IPS-18c (cell line): ENCODE results near the gene SAFB2.
"Not testable (repeated sequence)": the region's sequence is repeated elsewhere in the genome, so short reads cannot be mapped to it uniquely, and the experiment has no call there.

Experiments used
- H3K4me3 ChIP-seq: 2 replicates; pipeline ENCODE4 v1.7.0; 2013; ENCODE audit warnings: low read depth, mild to moderate bottlenecking, low read length, moderate library complexity; ENCODE audit not compliant: insufficient read depth
- H3K9me3 ChIP-seq: one replicate; pipeline ENCODE4 v1.6.1; 2013; ENCODE audit warnings: mild to moderate bottlenecking, low read length, moderate library complexity; ENCODE audit not compliant: control insufficient read depth, insufficient read depth

The SAFB2 gene

DNA sequence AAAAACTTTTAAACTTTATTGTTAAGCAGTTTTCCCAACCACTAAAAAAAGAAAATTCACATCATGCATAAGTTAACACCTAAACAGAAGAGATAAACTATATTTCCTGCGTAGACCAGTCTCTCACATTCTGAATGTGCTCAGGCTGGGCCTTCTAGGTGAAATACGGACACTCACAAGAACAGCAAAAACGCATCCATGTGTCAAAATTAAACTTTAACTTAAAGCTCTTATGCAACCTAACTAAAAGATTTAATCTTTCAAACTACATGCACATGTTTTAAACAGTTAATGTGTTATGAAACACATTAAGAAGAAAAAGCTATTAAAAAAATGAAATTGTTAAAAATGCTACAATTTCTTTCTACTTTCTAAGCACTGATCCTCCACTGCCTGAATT lies 2.6 kb downstream of the SAFB2 start:
- Histone ChIP-seq H3K9me3 (peaks cover 2% of the 10 kb centered on the region), H3K4me3 (no peak overlapping the region)

DNA sequence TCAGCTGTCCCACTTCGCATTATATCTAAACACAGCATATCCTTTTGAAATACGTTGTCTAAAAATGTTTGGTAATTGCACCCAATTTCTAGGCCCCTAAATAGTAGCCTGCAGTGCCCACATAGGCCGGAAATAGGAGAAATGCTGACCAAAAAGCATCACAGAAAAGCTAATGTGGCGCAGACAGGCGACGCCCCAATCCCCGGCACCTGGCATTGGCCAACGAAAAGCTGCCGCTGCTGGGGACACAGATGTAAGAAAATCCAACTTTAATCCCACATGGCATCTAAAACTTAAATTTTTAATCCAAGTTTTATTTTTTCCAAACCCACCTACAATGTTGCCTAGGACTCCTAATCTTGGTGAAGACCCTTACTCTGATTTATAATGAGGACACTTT lies 4.0 kb downstream of the SAFB2 start:
- Histone ChIP-seq H3K9me3 (peaks cover 2% of the 10 kb centered on the region), H3K4me3 (no peak overlapping the region)

DNA sequence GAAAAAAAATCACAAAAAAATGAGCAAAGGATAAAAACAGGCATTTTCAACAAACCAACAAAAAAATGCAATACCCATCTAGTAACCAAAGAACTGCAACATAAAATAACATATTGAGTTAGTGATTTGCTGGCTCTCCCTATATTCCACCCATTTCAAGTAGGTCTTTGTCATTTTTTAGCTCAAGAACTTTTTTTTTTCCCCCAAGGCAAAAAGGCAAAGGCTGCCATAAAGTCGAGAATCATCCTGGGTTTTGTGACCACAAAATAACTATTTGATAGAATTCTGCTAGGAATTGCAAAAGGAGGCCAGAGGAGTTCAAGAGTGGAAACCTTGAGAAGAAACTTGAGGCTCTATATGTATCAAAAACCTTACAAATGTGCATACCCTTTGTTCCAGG lies 5.5 kb downstream of the SAFB2 start:
- Histone ChIP-seq H3K9me3 (peaks cover under 1% of the 10 kb centered on the region), H3K4me3 (no peak overlapping the region)

DNA sequence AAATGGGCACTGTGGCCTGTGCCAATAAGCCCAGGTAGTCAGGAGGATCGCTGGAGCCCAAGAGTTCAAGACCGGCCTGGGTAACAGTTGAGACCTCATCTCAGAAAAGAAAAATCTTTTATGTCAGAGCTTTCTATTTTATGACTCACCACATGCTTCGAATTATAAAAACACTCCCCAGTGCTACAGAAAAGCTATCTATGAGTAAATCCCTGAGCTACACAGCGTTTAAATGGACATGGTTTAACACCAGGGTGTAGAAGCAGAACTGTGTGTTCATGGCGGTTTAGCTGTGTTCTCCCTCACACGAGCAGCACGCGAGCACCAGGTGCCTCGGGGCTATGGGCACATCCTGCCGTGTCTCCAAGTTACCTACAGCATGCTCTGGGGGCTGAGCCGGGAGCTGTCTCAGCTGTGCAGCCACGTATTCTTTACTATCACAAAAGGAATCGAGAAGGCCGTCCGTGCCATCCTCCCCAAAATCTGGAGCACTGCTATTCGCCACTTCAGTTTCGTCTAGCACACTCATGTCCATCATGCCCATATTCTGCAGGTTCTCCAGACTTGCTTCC lies 6.7 kb downstream of the SAFB2 start:
- Histone ChIP-seq H3K4me3 (no peak overlapping the region), H3K9me3 (no peaks in the 10 kb centered on the region)

DNA sequence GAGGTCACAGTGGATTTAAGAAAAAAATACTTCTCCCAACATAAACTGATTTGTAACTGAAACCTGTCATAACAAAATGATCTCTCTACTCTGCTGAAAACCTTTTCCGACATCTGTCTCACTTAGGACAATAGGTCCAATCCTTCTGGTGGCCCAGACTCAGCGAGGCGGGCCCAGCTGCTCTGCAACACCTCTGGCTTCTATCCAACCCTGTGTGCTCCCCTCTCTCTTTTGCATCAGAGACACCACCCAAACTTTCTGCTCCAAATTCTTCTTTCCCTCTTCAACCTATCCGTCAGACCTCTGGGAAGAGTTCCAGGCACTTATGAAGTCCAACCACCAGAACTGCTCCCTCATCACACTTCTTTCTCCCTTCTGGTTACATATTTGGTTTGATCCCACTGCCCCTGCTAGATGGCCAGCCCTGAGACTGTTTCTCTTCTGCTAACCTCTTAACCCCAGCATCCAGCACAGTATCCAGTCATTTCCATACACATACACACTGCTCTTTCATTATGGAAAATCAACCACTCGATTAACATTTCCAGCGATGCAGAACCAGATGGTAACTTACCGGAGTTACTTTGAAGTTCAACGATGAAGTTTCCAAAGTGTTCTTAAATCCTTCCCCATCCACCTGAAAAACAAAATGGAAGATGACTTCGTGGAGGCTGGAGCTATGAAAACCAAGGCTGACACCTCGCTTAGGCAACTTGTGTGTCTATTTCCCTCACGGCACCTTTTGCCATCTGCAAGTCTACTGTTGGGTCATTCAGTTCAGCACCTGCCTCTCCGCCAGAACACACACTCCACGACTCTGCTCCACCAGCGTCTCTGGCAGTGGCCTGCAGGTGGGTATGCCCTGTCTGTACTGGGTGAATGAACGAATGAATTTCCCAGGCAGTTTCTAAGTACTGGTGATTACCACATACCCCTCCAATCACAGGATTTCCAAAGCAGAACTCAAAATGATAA lies 9.4 kb downstream of the SAFB2 start:
- no peaks in the 10 kb centered on the region for H3K9me3 ChIP-seq

DNA sequence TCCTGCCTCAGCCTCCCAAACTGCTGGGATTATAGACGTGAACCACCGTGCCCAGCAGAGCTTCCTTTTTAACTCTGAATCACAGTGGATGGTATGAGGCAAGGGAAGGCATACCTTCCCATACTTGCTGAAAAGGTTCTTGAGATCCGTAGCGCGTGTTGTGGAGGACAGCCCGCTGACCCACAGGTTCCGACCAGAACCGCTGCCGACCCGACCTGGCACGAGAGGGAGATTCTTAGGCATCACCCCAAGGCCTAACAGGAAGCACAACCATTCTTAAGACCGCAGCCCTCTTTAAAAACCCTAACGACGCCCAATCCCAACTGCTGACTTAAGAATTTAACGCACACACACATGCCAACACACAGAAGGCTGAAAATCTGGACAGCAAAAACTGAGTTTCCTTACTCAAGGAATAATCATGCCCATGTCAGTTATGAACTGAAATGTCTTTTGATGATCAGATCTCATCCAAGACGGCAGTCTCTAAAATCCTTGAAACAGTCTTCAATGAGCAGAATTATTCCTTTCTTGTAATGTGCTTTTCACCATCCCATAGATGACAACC lies 12.6 kb downstream of the SAFB2 start:
- H3K9me3 ChIP-seq, result no peaks in the 10 kb centered on the region
- H3K4me3 ChIP-seq, result no peak overlapping the region

More for the DNA sequence above, 9.4 kb downstream of the SAFB2 start:
- H3K4me3 ChIP-seq, result no peak overlapping the region

DNA sequence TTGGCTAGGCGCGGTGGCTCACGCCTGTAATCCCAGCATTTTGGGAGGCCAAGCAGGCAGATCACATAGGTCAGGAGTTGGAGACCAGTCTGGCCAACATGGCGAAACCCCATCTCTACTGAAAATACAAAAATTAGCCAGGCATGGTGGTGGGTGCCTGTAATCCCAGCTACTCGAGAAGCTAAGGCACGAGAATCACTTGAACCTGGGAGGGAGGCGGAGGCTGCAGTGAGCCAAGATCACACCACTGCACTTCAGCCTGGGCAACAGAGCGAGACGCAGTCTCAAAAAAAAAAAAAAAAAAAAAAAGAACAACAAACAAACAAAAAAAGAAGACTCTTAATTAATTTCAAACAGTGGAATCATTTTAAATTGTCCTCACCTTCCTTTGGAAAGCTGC lies 13.8 kb downstream of the SAFB2 start:
- not testable (repeated sequence) for H3K4me3 ChIP-seq, H3K9me3 ChIP-seq

DNA sequence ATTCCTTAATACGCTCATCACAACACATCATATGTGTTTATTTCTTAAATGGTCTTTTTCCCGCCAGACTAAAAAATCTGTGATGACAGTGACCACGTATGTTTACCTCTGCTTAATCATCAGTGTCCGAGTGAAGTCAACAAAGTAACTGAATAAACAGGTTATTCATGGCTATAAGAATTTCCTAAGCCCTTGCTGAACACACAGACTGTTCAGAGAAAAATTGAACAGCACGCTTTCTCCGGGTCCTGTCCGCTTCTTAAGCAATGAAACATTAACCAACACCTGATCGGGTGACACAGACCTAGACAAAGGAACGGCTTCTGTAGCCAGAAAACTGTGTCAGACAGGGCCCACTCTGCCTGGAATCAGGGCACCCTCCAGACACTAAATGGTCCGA lies 14.3 kb downstream of the SAFB2 start:
- H3K4me3 ChIP-seq, result no peak overlapping the region

DNA sequence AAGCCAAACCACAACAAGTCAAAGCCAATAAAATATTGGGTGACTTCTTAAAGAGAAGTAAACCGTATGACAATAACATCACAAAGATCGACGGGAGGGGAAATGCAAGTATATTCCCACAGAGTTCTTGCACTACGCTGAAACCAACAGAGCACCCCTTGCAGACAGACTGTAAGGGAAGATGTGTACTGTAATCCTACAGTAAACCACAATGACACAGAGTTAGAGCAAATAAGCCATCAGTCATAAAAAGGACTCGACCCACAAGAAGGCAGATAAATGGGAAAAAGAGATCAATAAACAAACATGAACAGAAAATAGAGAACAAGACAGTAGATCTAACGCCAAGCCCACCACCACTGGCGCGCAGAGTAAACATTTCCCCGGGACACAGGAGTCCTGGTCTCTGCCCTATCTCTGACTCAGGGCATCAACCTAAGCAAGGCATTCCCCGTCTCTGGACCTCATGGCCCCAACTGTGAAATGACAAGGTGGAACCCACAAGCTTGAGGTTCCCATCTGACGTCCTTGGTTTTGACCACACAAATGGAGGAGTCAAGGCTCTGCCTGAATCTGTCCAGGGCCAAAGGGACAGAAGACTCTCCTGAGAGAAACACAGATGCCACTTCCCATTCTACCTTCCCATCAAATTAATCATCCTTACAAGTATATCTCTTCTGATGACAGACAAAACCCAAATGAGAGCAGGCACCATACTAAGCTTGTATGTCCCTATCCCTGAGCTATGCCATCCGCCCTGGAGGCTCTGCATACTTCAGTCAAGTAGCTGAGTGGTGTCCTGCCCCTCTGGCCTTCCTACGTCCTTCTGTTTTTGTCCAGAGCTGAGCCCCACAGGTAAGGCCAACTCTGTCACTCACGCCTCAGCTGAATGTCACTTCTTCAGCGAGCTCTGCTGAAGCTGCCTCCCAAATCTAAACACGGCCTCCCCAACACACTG lies 15.0 kb downstream of the SAFB2 start:
- H3K9me3 ChIP-seq, result no peaks in the 10 kb centered on the region
- H3K4me3 ChIP-seq, result no peak overlapping the region

More for the DNA sequence above, 14.3 kb downstream of the SAFB2 start:
- no peaks in the 10 kb centered on the region for H3K9me3 ChIP-seq

DNA sequence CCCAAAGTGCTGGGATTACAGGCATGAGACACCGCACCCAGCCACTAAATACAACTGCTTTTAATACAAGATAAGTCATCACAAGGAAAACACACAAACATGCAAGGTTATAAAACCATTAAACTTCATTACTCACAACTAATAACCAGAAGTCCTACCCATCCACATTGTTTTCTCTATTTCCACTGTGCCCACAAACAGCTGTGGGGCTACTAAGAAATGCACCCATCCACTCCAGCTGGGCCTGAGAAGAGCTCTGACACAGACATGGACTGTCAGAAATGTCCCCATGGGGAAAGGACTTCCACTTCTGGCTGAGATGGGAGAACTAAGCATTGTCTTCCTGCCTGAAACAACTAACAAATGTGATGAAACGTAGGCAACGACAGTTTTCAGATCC lies 17.2 kb downstream of the SAFB2 start:
- Histone ChIP-seq H3K9me3 (no peaks in the 10 kb centered on the region), H3K4me3 (no peak overlapping the region)

DNA sequence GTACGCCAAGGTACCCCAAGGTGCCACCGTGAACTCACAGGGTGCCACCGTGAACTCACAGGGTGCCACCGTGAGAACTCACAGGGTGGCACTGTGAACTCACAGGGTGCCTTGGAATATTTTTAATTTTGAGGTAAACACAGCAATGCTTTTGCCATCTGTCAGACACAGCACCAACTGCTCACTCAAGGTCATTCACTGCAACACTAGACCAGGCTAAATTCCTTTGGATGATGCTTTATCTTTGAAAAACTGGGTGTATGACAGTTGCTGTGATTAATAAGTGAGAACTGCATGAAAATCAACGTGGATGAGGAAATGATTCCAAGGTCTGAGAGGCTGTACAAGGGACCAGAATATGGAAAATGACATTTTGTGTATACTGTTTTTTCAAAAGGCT lies 18.9 kb downstream of the SAFB2 start:
- H3K4me3 ChIP-seq, result no peak overlapping the region

DNA sequence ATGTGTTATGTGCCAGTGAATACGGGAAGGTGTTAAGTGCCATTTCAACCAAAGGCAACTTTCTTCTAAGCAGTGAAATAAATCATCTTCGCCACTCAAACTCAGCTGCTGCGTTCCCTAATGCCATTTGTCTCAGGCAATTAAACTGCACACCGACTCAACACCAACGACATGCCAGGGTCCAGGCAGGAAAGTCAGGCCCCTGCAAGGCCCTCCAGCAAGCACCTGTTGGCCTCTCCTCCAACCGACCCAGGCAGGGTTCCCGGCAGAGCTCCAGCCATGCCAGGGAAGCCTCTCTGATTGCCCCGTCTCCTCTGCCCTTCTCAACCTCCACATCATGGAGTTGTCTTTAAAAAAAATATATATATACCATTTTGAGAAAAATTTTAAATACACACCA lies 21.8 kb downstream of the SAFB2 start:
- Histone ChIP-seq H3K4me3 (no peak overlapping the region), H3K9me3 (no peaks in the 10 kb centered on the region)

More for the DNA sequence above, 18.9 kb downstream of the SAFB2 start:
- H3K9me3 ChIP-seq, result no peaks in the 10 kb centered on the region

DNA sequence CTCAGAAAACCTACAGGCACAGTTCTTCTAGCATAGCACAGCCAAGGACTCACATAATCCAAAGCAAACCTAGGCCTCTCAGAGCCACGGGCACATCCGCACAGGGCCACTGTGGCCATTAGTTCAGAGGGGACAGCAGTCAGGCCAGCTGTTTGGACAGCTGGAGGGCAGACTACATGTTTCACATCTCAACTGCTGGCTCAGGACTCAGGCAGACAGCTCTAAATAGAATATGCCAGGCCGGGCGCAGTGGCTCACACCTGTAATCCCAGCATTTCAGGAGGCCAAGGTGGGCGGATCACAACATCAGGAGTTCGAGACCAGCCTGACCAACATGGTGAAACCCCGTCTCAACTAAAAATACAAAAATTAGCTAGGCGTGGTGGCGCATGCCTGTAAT lies 26.8 kb downstream of the SAFB2 start:
- Histone ChIP-seq H3K9me3 (no peaks in the 10 kb centered on the region), H3K4me3 (no peak overlapping the region)

DNA sequence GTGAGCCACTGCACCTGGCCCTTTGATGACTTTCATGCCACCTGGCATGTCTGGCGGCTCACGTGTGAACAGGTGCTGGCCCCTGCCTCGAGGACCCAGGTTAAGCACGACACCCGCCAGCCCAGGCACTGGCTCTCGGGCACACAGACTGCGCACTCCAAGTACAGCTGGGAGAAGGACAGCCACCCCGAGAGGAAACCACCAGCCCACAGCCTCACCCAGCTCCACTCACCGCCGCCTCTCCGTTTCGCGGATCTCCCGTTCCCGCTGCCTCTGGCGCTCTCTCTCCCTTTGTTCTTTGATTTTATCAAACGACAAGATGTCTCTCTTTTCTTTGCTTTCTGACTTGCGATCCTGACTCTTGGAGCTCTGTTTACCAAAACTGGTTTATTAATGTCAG lies 27.4 kb downstream of the SAFB2 start:
- H3K9me3 ChIP-seq, result no peaks in the 10 kb centered on the region
- H3K4me3 ChIP-seq, result no peak overlapping the region

DNA sequence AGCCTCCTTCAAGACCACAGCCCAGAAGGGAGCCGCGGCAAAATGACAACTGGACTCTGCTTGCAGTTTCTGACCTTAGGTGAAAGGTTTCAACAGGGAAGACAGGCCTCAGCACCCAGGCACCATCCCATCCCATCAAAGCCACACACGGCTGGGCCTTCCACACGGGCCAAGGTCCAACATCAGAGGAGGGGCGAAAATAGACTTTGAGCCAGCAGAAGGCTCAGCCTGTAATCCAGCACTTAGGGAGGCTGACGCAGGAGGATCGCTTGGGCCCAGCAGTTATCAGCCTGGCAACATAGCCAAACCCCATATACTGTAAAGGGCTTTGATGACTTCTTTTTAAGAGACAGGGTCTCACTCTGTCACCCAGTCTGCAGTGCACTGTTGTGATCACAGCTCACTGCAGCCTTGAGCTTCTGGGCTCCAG lies 28.0 kb downstream of the SAFB2 start:
- no peak overlapping the region for H3K4me3 ChIP-seq

DNA sequence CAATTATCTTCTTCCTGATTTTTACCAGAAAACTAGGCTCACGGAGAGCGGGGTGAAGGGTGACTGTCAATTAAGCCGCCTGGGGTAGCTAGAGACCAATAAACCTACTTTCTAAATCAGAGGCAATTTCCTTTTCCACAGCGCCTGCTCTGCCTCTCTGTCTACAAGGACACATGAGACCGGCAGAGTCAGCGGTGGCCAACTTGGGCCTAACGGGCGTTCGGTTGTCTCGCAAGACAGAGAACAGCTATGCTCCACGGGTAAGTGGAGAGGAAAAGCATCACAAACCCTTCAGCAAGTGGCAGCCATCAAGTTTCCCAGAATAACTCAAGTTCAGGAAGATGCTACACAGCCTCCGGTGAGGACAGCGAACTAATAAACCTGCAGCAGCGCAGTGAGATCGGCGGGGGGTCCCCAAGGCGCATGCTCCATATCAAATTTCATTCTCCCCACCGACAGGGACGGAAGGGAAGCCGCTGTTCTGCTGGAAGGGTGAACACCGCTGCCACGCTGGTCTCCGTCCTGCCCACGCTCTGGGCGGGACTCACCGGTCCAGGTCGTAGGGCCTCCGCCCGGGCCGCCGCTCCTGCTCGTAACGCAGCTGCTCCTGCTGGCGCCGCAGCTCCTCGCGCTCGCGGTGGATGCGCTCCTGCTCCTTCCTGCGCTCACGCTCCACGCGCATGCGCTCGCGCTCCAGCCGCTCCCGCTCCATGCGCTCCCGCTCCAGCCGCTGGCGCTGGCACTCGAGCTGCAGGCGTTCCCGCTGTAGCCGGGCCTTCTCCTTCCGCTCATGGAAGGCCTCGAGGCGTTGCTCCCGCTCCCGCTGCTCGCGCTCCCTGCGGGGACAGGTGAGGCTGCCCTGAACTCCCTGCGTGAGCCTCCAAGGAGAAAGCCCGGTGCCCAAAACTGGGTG lies 29.0 kb downstream of the SAFB2 start:
- no peaks in the 10 kb centered on the region for H3K9me3 ChIP-seq
- H3K4me3 ChIP-seq, result no peak overlapping the region

More for the DNA sequence above, 28.0 kb downstream of the SAFB2 start:
- H3K9me3 ChIP-seq, result no peaks in the 10 kb centered on the region
